ENCODE data around the gene RAB10. TPM values are rescaled to one million over a fixed set of nuclear protein-coding genes. Genes with fewer than 3 reads are reported as not detected.

Gene RAB10
- total and polyA plus RNA-seq, 8 donors, result 22.2 to 591 (median 71.7) TPM

- no peaks in the 10 kb centered on the region for H3K9me3 ChIP-seq
- H3K4me1 ChIP-seq, result peaks cover 16 to 26% (median 23%) of the 10 kb centered on the region in 4 donors
- no peak for DNase-seq
- H3K27me3 ChIP-seq, result peaks cover 10 to 54% (median 29%) of the 10 kb centered on the region in 3 donors
- TF ChIP-seq EP300 (IDR thresholded peaks at IDR 0.05) (no peak), POLR2A (IDR thresholded peaks at IDR 0.05) (no peak), POLR2AphosphoS5 (IDR thresholded peaks at IDR 0.05) (no peak)
- TF ChIP-seq, protein P1, sequence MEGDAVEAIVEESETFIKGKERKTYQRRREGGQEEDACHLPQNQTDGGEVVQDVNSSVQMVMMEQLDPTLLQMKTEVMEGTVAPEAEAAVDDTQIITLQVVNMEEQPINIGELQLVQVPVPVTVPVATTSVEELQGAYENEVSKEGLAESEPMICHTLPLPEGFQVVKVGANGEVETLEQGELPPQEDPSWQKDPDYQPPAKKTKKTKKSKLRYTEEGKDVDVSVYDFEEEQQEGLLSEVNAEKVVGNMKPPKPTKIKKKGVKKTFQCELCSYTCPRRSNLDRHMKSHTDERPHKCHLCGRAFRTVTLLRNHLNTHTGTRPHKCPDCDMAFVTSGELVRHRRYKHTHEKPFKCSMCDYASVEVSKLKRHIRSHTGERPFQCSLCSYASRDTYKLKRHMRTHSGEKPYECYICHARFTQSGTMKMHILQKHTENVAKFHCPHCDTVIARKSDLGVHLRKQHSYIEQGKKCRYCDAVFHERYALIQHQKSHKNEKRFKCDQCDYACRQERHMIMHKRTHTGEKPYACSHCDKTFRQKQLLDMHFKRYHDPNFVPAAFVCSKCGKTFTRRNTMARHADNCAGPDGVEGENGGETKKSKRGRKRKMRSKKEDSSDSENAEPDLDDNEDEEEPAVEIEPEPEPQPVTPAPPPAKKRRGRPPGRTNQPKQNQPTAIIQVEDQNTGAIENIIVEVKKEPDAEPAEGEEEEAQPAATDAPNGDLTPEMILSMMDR (IDR thresholded peaks at IDR 0.05), result no peak
- H3K27ac ChIP-seq, result no peak overlapping the region
- peak overlapping the region in 2 of 4 donors; percentile 66 to 67 for H3K4me3 ChIP-seq
- intact Hi-C loops (cut with DNase I; ENCODE audit: low total_unique reads), result no loop called here
- H3K36me3 ChIP-seq, result no peaks in the 10 kb centered on the region
- WGBS, 5 donors, result 90 to 95% (median 92%) methylated on average over 3 of the region's 3 CpGs
Measured at GRCh38 chr2:26178246-26178645, 144.4 kb downstream of the RAB10 start.

DNA sequence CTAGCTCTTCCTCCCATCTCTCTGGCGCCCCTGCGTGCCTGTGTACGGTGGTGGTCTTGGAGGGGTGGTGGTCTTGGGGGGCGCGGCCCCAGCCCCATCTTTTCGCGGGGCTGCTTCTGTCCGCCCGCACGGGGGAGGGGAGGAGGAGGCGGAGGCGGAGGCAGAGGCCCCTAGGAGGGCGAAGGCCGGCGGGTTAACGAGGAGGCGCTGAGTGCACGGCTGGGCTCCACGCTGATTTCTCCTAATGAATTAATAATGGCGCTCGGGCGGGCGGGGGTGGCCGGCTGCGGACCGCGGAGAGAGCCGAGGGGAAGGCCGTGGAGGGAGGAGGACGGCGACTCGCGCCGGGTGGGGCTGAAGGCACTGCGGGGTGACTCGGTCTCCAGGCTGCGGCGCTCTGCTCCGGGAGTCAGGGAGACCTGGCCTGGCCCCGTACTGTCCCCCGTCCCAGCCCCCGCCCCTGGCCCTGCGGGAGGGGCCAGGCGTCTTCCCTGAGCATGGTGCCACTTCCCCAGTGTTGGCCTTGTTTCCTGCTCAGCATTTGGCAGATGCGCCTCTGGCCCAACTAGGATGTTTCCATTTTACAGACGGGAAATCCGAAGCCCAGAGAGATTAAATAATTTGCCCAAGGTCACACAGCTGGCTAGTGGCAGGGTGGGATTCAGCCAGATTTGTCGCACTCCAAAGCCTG, 145.0 kb downstream of the RAB10 start:
- intact Hi-C loops (cut with DNase I; ENCODE audit: low total_unique reads), result no loop called here
- peak overlapping the region in 3 of 5 donors; percentile 20 to 36 (median 33) for H3K27ac ChIP-seq
- peak overlapping the region; percentile 41 to 67 (median 54) for H3K4me3 ChIP-seq
- WGBS, 5 donors, result 2 to 10% (median 10%) methylated on average over 26 to 46 of the region's 48 CpGs
- peaks cover 9 to 20% (median 17%) of the 10 kb centered on the region in 4 donors for H3K4me1 ChIP-seq
- TF ChIP-seq EP300 (IDR thresholded peaks at IDR 0.05) (no peak), POLR2AphosphoS5 (IDR thresholded peaks at IDR 0.05) (no peak), POLR2A (IDR thresholded peaks at IDR 0.05) (no peak)
- TF ChIP-seq, protein P1 (IDR thresholded peaks at IDR 0.05), result no peak
- no peaks in the 10 kb centered on the region for H3K9me3 ChIP-seq
- no peaks in the 10 kb centered on the region for H3K36me3 ChIP-seq
- peaks cover 4 to 47% (median 22%) of the 10 kb centered on the region in 3 donors for H3K27me3 ChIP-seq
- peak; percentile 50 to 80 for DNase-seq

GRCh38 chr2:26179446-26179913, 145.6 kb downstream of the RAB10 start:
- DNase-seq, result peak in 1 of 2 donors; percentile 63
- H3K36me3 ChIP-seq, result no peaks in the 10 kb centered on the region
- TF ChIP-seq, protein P1 (IDR thresholded peaks at IDR 0.05), result no peak
- no peak for TF ChIP-seq POLR2A (IDR thresholded peaks at IDR 0.05)
- no peak for TF ChIP-seq POLR2AphosphoS5 (IDR thresholded peaks at IDR 0.05)
- TF ChIP-seq EP300 (IDR thresholded peaks at IDR 0.05), result no peak
- peak overlapping the region in 1 of 5 donors; percentile 20 for H3K27ac ChIP-seq
- 28 to 40% (median 38%) methylated on average over 8 to 12 of the region's 12 CpGs for WGBS, 5 donors
- peaks cover 0 to 41% (median 17%) of the 10 kb centered on the region in 3 donors for H3K27me3 ChIP-seq
- H3K9me3 ChIP-seq, result no peaks in the 10 kb centered on the region
- H3K4me1 ChIP-seq, result peaks cover 9 to 22% (median 19%) of the 10 kb centered on the region in 4 donors
- H3K4me3 ChIP-seq, result peak overlapping the region in 3 of 4 donors; percentile 41 to 67 (median 66)
- intact Hi-C loops (cut with DNase I; ENCODE audit: low total_unique reads), result no loop called here

- H3K36me3 ChIP-seq, result no peaks in the 10 kb centered on the region
- H3K4me1 ChIP-seq, result peaks cover 9 to 40% (median 29%) of the 10 kb centered on the region in 4 donors
- intact Hi-C loops (cut with DNase I; ENCODE audit: low total_unique reads), result no loop called here
- WGBS, 5 donors, result 81 to 93% (median 87%) methylated on average over 2 to 5 of the region's 5 CpGs
- DNase-seq, result no peak
- peaks cover 0 to 21% (median 3%) of the 10 kb centered on the region in 3 donors for H3K27me3 ChIP-seq
- H3K4me3 ChIP-seq, result no peak overlapping the region
- no peaks in the 10 kb centered on the region for H3K9me3 ChIP-seq
- TF ChIP-seq EP300 (IDR thresholded peaks at IDR 0.05), result no peak
- H3K27ac ChIP-seq, result no peak overlapping the region
Measured at GRCh38 chr2:26182441-26182840, 148.6 kb downstream of the RAB10 start.

Data from stomach (tissue), 9 donors.